Endothelial cell (in vitro differentiated cells): ENCODE results near the gene TNFAIP8L3. TPM values are rescaled to one million over a fixed set of nuclear protein-coding genes. Genes with fewer than 3 reads are reported as not detected.
A peak's percentile ranks its signal among the peaks of the same experiment; 100 is the strongest.

Experiments used
- DNase-seq: peaks from one replicate; pipeline ENCODE4 v3.0.0; 2021; ENCODE audit warnings: low spot score
- H3K27ac Mint-ChIP-seq: one replicate; pipeline ENCODE4 v1.8.0; 2021; ENCODE audit warnings: mixed read lengths, inconsistent platforms; ENCODE audit not compliant: unreplicated experiment
- H3K27me3 Mint-ChIP-seq: one replicate; pipeline ENCODE4 v1.8.0; 2021; ENCODE audit warnings: mild to moderate bottlenecking, moderate library complexity, mixed read lengths, inconsistent platforms; ENCODE audit not compliant: unreplicated experiment
- H3K36me3 Mint-ChIP-seq: one replicate; pipeline ENCODE4 v1.8.0; 2021; ENCODE audit warnings: mild to moderate bottlenecking, low read depth, mixed read lengths, inconsistent platforms; ENCODE audit not compliant: unreplicated experiment
- H3K4me1 Mint-ChIP-seq: one replicate; pipeline ENCODE4 v1.8.0; 2021; ENCODE audit warnings: mild to moderate bottlenecking, mixed read lengths, inconsistent platforms; ENCODE audit not compliant: unreplicated experiment
- H3K4me3 Mint-ChIP-seq: one replicate; pipeline ENCODE4 v1.8.0; 2021; ENCODE audit warnings: mild to moderate bottlenecking, mixed read lengths, inconsistent platforms; ENCODE audit not compliant: unreplicated experiment
- H3K9me3 Mint-ChIP-seq: one replicate; pipeline ENCODE4 v1.8.0; 2021; ENCODE audit warnings: mixed read lengths, inconsistent platforms; ENCODE audit not compliant: unreplicated experiment
- CTCF ChIP-seq: fragments of 200-600 bp; sonication (generic); IDR thresholded peaks from one replicate; pipeline ENCODE4 v1.5.0; 2021; ENCODE audit warnings: antibody characterized with exemption; ENCODE audit not compliant: unreplicated experiment
- total RNA-seq: library from RNA; stranded (reverse); fragmentation: NEBNext Ultra II Directional; extraction: Animal tissue kit (Norgen Biotek cat#: 25700); gene quantifications from one replicate; pipeline ENCODE4 v1.2.1, GENCODE V29; 2021; ENCODE audit not compliant: unreplicated experiment

TNFAIP8L3 gene
- total RNA-seq, 1 donor from 2014 or later: 0.77 TPM

GRCh38 chr15:51137024-51137423, 42.3 kb upstream of the TNFAIP8L3 start:
- no peak for DNase-seq
- no peak for TF ChIP-seq CTCF
- Mint-ChIP-seq H3K27ac (no peak overlapping the region), H3K36me3 (no peaks in the 10 kb centered on the region), H3K4me3 (no peak overlapping the region), H3K27me3 (peaks cover 4% of the 10 kb centered on the region), H3K9me3 (no peaks in the 10 kb centered on the region), H3K4me1 (no peaks in the 10 kb centered on the region)

GRCh38 chr15:51135276-51135675, 40.6 kb upstream of the TNFAIP8L3 start:
- TF ChIP-seq CTCF: no peak
- H3K4me1 Mint-ChIP-seq: no peaks in the 10 kb centered on the region
- H3K4me3 Mint-ChIP-seq: no peak overlapping the region
- no peaks in the 10 kb centered on the region for H3K36me3 Mint-ChIP-seq
- peaks cover 4% of the 10 kb centered on the region for H3K27me3 Mint-ChIP-seq
- H3K27ac Mint-ChIP-seq: no peak overlapping the region
- no peaks in the 10 kb centered on the region for H3K9me3 Mint-ChIP-seq
- no peak for DNase-seq

GRCh38 chr15:51134416-51135199, 39.9 kb upstream of the TNFAIP8L3 start:
- H3K27me3 Mint-ChIP-seq: peaks cover 4% of the 10 kb centered on the region
- no peak overlapping the region for H3K4me3 Mint-ChIP-seq
- H3K27ac Mint-ChIP-seq: no peak overlapping the region
- no peak for TF ChIP-seq CTCF
- H3K9me3 Mint-ChIP-seq: no peaks in the 10 kb centered on the region
- H3K4me1 Mint-ChIP-seq: no peaks in the 10 kb centered on the region
- H3K36me3 Mint-ChIP-seq: no peaks in the 10 kb centered on the region
- no peak for DNase-seq

GRCh38 chr15:51133140-51133765, 38.5 kb upstream of the TNFAIP8L3 start:
- Mint-ChIP-seq H3K27me3 (peaks cover 4% of the 10 kb centered on the region), H3K9me3 (no peaks in the 10 kb centered on the region), H3K4me1 (no peaks in the 10 kb centered on the region), H3K36me3 (no peaks in the 10 kb centered on the region), H3K27ac (no peak overlapping the region), H3K4me3 (no peak overlapping the region)
- peak; percentile 11 for TF ChIP-seq CTCF
- DNase-seq: no peak

GRCh38 chr15:51132384-51133139, 37.9 kb upstream of the TNFAIP8L3 start:
- H3K27ac Mint-ChIP-seq: no peak overlapping the region
- peak; percentile 61 for DNase-seq
- no peaks in the 10 kb centered on the region for H3K9me3 Mint-ChIP-seq
- no peaks in the 10 kb centered on the region for H3K36me3 Mint-ChIP-seq
- no peak overlapping the region for H3K4me3 Mint-ChIP-seq
- H3K4me1 Mint-ChIP-seq: no peaks in the 10 kb centered on the region
- peaks cover 4% of the 10 kb centered on the region for H3K27me3 Mint-ChIP-seq
- peak; percentile 88 for TF ChIP-seq CTCF
